Nephron progenitor cell (in vitro differentiated cells): ENCODE measurements around the gene ENDOV.

Experiments used
- DNase-seq: peaks from one replicate; pipeline ENCODE4 v3.0.0; 2021
- H3K27ac Mint-ChIP-seq: 2 replicates; pipeline ENCODE4 v1.8.0; 2021; ENCODE audit warnings: mild to moderate bottlenecking, moderate library complexity, mixed read lengths
- H3K27me3 Mint-ChIP-seq: 2 replicates; pipeline ENCODE4 v1.8.0; 2021; ENCODE audit warnings: mild to moderate bottlenecking, low read depth, mixed read lengths; ENCODE audit not compliant: poor library complexity
- H3K36me3 Mint-ChIP-seq: 2 replicates; pipeline ENCODE4 v1.8.0; 2021; ENCODE audit warnings: low read depth, mixed read lengths
- H3K4me1 Mint-ChIP-seq: 2 replicates; pipeline ENCODE4 v1.8.0; 2021; ENCODE audit warnings: mixed read lengths
- H3K4me3 Mint-ChIP-seq: 2 replicates; pipeline ENCODE4 v1.8.0; 2021; ENCODE audit warnings: mild to moderate bottlenecking, moderate library complexity, mixed read lengths
- H3K9me3 Mint-ChIP-seq: 2 replicates; pipeline ENCODE4 v1.8.0; 2021; ENCODE audit warnings: mild to moderate bottlenecking, moderate library complexity, mixed read lengths
- CTCF ChIP-seq: fragments of 200-600 bp; sonication (generic); IDR thresholded peaks from 2 replicates; pipeline ENCODE4 v1.5.0; 2021; ENCODE audit warnings: antibody characterized with exemption

The ENDOV gene

DNA sequence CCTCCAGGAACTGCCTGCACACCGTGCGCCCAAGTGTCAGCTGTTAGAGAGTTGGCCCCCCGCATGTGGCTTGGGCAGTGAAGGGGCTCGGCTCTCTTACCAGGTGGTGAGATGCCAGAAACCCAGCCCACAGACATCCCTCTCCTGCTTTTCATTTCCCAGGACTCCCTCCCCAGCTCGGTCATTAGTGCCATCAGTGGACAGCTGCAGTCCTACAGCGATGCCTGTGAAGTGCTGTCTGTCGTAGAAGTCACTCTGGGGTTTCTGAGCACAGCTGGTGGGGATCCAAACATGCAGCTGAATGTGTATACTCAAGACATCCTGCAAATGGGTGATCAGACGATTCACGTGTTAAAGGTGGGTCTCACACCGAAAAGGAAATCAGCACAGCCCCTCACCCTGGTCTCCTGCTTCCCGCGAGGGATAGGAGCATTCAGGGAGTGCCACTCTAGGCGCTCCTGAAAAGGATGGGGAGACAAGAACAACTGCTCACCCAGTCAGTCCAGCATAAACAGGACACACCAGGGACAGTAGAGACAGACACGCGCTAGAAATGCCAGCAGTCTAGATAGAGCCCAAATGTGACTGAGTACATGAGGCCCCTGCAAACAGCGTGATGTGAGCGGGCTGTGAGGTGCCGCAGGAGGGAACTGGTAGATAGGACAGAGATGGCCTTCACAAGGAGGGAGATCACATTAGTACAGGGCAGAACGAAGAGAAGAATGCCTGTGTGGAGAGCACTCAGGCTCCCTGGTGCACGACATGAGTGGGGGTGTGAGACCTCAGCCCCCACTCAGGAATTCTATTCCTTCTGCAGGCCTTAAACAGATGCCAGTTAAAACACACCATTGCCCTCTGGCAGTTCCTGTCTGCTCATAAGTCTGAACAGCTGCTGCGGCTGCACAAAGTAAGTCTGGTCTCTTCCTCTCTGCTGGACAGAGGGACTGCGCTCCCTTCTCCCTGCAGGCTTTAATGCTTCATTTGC lies 25.7 kb upstream of the ENDOV start:
- DNase-seq: no peak
- Mint-ChIP-seq H3K27ac (peak overlapping the region; percentile 29), H3K36me3 (peaks cover 3% of the 10 kb centered on the region)

GRCh38 chr17:80393241-80393890 lies 21.6 kb upstream of the ENDOV start:
- H3K9me3 Mint-ChIP-seq: no peaks in the 10 kb centered on the region
- peaks cover 8% of the 10 kb centered on the region for H3K27me3 Mint-ChIP-seq
- H3K4me3 Mint-ChIP-seq: no peak overlapping the region
- no peak for TF ChIP-seq CTCF
- DNase-seq: no peak
- peaks cover 38% of the 10 kb centered on the region for H3K4me1 Mint-ChIP-seq
- H3K27ac Mint-ChIP-seq: no peak overlapping the region
- peaks cover 3% of the 10 kb centered on the region for H3K36me3 Mint-ChIP-seq

More for the DNA sequence above, 25.7 kb upstream of the ENDOV start:
- Mint-ChIP-seq H3K4me3 (no peak overlapping the region), H3K27me3 (peaks cover 8% of the 10 kb centered on the region), H3K4me1 (peaks cover 5% of the 10 kb centered on the region), H3K9me3 (no peaks in the 10 kb centered on the region)
- TF ChIP-seq CTCF: no peak

GRCh38 chr17:80393961-80394360 lies 21.0 kb upstream of the ENDOV start:
- H3K4me3 Mint-ChIP-seq: no peak overlapping the region
- no peak overlapping the region for H3K27ac Mint-ChIP-seq
- peaks cover 8% of the 10 kb centered on the region for H3K27me3 Mint-ChIP-seq
- peaks cover 44% of the 10 kb centered on the region for H3K4me1 Mint-ChIP-seq
- peaks cover 3% of the 10 kb centered on the region for H3K36me3 Mint-ChIP-seq
- no peaks in the 10 kb centered on the region for H3K9me3 Mint-ChIP-seq
- no peak for TF ChIP-seq CTCF
- DNase-seq: no peak

GRCh38 chr17:80394629-80395216 lies 20.2 kb upstream of the ENDOV start:
- no peak for TF ChIP-seq CTCF
- Mint-ChIP-seq H3K27ac (no peak overlapping the region), H3K4me3 (no peak overlapping the region), H3K4me1 (peaks cover 50% of the 10 kb centered on the region), H3K36me3 (no peaks in the 10 kb centered on the region), H3K27me3 (peaks cover 8% of the 10 kb centered on the region), H3K9me3 (no peaks in the 10 kb centered on the region)
- no peak for DNase-seq

- Mint-ChIP-seq H3K9me3 (no peaks in the 10 kb centered on the region), H3K4me1 (peaks cover 59% of the 10 kb centered on the region), H3K27me3 (peaks cover 16% of the 10 kb centered on the region), H3K36me3 (no peaks in the 10 kb centered on the region), H3K27ac (no peak overlapping the region), H3K4me3 (no peak overlapping the region)
- TF ChIP-seq CTCF: no peak
- no peak for DNase-seq
Observed at GRCh38 chr17:80395402-80396151, 19.4 kb upstream of the ENDOV start.
